HFF-Myc (cell line): Measurements from ENCODE around the gene ACACB.
A peak's percentile ranks its signal among the peaks of the same experiment; 100 is the strongest.

ENCODE experiments used
- DNase-seq: peaks from one replicate; pipeline ENCODE4 v3.0.0-alpha.2; 2011; ENCODE audit warnings: low read depth; ENCODE audit errors: extremely low read depth
- H3K4me3 ChIP-seq: replicated peaks from 2 replicates; pipeline ENCODE4 v1.5.1; 2011; ENCODE audit warnings: low read depth, mild to moderate bottlenecking, control low read depth, low read length
- TF ChIP-seq, protein P1 (sequence below): IDR thresholded peaks from 2 replicates; pipeline ENCODE4 v1.5.1; 2012; ENCODE audit warnings: mild to moderate bottlenecking, low read depth, low read length, control low read depth; ENCODE audit errors: missing control alignments

The ACACB gene

DNA sequence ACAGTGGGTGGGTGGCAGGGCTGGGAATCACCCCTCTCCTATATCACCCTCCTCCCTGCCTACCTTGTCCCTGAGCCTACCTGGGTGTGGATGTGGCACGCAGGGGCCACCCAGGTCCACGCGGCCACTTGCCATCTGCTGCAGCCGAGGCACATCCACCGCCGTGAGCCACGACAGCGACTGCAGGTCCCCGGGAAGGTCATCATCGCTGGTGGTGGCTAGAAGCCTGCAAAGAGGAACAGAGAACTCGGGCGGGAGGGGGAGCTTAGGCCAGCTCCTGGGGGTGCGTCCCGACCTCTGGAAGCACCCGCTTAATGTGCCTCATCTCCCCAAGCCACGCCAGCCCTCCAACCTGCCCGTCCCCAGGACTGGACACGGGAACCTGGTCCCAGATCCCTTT lies 173.7 kb downstream of the ACACB start:
- no peak for DNase-seq
- H3K4me3 ChIP-seq = no peak overlapping the region
- TF ChIP-seq, protein P1, sequence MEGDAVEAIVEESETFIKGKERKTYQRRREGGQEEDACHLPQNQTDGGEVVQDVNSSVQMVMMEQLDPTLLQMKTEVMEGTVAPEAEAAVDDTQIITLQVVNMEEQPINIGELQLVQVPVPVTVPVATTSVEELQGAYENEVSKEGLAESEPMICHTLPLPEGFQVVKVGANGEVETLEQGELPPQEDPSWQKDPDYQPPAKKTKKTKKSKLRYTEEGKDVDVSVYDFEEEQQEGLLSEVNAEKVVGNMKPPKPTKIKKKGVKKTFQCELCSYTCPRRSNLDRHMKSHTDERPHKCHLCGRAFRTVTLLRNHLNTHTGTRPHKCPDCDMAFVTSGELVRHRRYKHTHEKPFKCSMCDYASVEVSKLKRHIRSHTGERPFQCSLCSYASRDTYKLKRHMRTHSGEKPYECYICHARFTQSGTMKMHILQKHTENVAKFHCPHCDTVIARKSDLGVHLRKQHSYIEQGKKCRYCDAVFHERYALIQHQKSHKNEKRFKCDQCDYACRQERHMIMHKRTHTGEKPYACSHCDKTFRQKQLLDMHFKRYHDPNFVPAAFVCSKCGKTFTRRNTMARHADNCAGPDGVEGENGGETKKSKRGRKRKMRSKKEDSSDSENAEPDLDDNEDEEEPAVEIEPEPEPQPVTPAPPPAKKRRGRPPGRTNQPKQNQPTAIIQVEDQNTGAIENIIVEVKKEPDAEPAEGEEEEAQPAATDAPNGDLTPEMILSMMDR = no peak

DNA sequence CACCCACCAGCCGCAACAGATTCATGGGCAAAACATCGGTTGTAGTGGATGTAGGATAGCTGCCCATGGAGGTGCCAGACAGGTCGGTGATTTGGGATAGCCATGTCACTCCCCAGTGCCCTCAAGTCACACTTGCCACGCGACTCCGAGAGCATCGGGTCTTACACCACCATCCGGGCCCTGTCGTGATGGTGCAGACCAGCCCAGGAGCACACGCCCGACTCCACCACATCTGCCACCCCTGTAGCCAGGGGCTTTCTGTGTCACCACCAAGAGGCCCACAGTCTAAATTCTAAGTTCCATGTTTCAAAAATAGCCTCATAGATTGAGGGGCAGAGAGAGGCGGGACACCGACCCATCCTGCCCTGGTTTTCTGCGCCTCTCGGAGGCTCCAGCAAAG lies 174.7 kb downstream of the ACACB start:
- H3K4me3 ChIP-seq = no peak overlapping the region
- no peak for DNase-seq
- TF ChIP-seq, protein P1 = no peak

DNA sequence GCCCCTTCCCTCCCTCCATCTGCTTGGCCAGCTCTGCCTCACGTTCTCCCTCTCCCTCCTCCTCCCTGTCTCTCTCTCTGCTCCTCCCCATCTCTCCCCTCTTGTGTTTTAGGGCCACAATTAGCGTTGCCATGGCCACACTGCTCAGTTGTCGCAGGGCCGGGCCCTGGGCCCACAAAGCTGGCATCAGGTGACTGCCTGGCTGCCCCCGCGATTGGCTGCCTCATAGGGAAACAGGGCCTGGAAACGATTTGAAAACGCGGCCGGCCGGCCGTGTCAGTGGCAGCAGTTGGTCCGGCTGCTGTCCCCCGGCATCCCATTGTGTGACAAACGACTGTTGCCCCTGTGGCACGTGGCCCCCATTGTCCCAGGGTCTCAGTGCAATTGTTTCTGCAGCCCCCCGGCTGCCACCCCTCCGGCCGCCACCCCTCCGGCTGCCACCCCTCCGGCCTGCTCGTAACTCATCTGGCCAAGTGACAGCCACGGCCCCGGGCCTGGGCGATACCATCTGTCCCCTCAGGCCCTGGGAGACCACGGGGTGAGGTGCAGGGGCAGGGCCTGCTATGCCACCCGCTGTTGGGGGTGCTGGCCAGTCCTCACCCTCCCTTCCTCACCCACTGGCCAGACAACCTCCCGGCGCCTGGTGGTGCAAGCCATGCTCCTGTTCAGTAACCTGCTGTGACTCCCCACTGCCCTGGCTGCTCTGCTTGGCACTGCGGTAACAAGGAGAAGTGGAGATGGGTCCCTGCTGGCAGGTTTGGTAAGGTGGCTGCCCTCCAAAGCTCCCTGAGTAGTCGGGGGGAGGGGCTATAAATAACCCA lies 175.3 kb downstream of the ACACB start:
- peak; percentile 16 for DNase-seq
- H3K4me3 ChIP-seq = no peak overlapping the region
- TF ChIP-seq, protein P1 = no peak

DNA sequence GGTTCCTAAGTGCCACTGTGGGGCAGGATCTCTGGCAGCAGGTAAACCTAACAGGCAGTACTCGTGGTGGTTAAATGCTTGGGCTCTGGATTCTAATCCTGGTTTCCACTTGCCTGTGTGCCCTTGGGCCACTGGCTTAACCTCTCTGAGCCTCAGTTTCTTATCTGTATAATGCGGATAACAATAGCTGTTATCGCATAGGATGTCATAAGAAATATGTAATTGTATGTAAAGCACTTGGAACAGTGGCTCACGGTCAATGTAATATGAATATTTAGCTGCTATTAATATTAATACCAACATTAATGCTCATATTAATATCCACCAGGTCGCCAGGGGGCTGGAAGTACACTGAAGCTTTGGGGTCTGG lies 175.9 kb downstream of the ACACB start:
- no peak for DNase-seq
- H3K4me3 ChIP-seq = no peak overlapping the region
- TF ChIP-seq, protein P1 = no peak

DNA sequence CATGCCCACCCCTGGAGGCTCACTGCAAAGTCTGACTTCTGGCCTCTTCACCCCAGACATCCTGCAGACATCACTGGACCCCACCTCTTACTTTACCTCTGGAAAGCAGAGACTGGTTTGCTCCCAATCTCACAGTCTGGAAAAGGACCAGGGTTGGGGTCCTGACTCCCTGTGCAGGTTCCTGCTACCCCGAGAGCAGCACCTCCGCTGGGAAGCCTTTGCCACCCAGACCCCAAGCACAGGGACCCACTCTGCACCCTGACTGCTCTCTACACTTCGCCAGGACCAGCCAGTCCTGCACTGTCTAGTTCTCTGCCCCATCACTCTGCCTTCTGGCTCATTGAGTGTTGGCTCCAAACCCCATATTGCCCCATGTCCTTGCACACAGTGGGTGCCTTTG lies 176.7 kb downstream of the ACACB start:
- TF ChIP-seq, protein P1 = no peak
- DNase-seq = no peak
- H3K4me3 ChIP-seq = no peak overlapping the region

DNA sequence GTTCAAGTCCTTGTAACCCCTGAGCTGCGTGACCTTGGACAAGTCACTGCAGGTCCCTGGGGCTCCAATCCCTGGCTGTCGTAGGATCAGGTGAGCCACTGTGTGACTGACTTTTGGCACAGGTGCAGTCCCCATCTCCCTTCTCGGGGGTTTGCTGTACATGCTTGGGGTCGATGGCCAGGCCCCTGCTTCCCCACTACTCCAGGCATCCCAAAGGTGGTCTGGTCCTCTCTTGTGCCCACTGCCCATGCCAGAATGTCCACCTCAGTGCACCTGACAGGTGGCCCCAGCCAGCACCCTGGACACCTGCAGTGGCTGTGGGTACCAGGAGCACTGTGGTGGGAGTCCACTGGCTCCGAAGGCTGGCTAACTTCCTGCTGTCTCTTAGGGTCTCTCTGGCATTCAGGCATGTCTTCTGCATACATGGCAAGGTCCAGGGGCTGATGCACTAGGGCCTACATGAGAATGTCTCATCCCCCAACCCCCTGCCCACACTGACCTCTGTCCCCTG lies 178.0 kb downstream of the ACACB start:
- no peak for DNase-seq
- TF ChIP-seq, protein P1 = no peak

More for the DNA sequence above, 178.0 kb downstream of the ACACB start:
- H3K4me3 ChIP-seq = no peak overlapping the region
